Central memory CD8-positive, alpha-beta T cell (primary cell): Measurements from ENCODE around the gene PRM2.

Experiments used
- ATAC-seq: fragments of 150-1000 bp; cut with Tn5 transposase; replicated peaks from 2 replicates; pipeline ENCODE4 v1.10.0; 2022; ENCODE audit warnings: mild to moderate bottlenecking, moderate FRiP score, moderate number of reproducible peaks; ENCODE audit not compliant: poor library complexity, severe bottlenecking; ENCODE audit errors: extremely low read depth
- DNase-seq, 2 donors: peaks; one replicate each; pipeline ENCODE4 v3.0.0; 2021; ENCODE audit warnings: low spot score in 2 of 2
- H3K27ac Mint-ChIP-seq: one replicate; pipeline ENCODE4 v1.8.0; 2022; ENCODE audit warnings: low read depth, mild to moderate bottlenecking, moderate library complexity, mixed read lengths
- H3K27me3 Mint-ChIP-seq: one replicate; pipeline ENCODE4 v1.8.0; 2022; ENCODE audit warnings: mixed read lengths
- H3K36me3 Mint-ChIP-seq: one replicate; pipeline ENCODE4 v1.8.0; 2022; ENCODE audit warnings: mild to moderate bottlenecking, moderate library complexity, mixed read lengths; ENCODE audit not compliant: insufficient read depth
- H3K4me1 Mint-ChIP-seq: one replicate; pipeline ENCODE4 v1.8.0; 2022; ENCODE audit warnings: mixed read lengths
- H3K4me3 Mint-ChIP-seq: one replicate; pipeline ENCODE4 v1.8.0; 2022; ENCODE audit warnings: mild to moderate bottlenecking, moderate library complexity, mixed read lengths
- H3K9me3 Mint-ChIP-seq: one replicate; pipeline ENCODE4 v1.8.0; 2022; ENCODE audit warnings: mixed read lengths

The PRM2 gene

DNA sequence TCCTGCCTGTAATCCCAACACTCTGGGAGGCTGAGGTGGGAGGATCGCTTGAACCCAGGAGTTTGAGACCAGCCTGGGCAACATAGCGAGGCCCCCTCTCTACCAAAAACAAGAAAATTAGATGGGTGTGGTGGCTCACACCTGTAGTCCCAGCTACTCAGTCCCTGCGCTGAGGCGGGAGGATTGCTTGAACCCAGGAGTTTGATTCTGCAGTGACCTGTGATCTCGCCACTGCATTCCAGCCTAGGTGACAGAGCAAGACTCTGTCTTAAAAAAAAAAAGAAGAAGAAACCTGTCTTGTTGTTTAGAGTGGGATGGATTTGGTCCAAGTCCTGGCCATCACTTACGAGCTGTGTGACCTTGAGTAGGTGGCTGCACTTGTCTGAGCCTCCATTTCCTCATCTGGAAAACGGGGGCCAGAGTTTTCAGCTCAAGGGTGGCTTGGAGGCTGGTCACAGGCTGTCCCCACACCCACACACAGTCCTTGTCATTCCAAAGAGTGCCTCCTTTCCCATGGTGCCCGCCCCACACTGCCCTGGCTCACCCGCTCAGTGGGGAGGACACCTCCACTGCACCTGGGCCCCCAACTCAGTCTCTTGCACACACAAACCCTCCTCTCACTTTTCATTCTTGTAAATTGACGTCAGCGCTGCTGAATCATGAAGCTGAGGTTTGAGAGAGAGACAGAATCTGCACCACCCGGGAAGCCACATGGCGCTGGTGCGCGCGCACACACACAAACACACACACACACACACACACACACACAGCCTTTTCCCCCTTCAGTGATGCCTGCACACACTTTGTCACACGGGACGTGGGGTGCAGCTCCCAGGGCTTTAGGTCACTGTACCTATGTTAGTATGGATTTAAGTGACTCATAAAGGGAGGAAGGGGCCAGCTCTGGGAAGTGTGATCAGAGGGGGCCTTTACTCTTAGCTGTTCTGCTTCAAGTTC is 24.5 kb downstream of the PRM2 start:
- H3K9me3 Mint-ChIP-seq, result no peaks in the 10 kb centered on the region
- H3K4me3 Mint-ChIP-seq, result peak overlapping the region; percentile 80
- ATAC-seq, result peak; percentile 31
- peaks cover 38% of the 10 kb centered on the region for H3K4me1 Mint-ChIP-seq
- H3K36me3 Mint-ChIP-seq, result peaks cover 43% of the 10 kb centered on the region
- peak; percentile 58 to 69 for DNase-seq
- no peaks in the 10 kb centered on the region for H3K27me3 Mint-ChIP-seq
- peak overlapping the region; percentile 95 for H3K27ac Mint-ChIP-seq

DNA sequence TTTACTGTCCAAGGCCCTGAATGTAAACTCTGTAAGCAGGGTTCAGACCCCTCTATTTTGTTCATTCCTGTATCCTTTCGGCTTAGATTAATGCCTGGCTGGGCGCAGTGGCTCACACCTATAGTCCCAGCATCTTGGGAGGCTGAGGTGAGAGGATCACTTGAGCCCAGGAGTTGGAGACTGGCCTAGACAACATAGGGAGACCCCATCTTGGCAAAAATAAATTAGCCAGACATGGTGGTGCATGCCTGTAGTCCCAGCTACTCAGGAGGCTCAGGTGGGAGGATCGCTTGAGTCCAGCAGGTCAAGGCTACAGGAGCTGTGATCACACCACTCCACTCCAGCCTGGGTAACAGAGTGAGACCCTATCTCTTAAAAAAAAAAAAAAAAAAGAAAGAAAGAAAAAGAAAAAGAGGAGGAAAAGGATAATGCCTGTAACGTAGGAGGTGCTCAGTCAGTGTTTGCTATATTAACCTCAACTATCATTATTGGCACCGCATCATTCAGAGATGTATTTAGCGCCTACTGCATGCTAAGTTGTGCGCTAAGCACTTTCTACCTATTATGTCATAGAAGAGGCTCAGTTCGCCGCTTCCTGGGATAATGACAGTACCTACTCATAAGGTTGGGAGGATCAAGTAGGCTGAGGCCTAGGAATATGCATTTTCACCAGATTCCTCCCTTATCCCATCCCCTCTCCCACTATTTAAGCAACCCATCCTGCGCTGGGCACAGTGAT is 25.3 kb downstream of the PRM2 start:
- Mint-ChIP-seq H3K4me3 (no peak overlapping the region), H3K27ac (peak overlapping the region; percentile 76), H3K36me3 (peaks cover 36% of the 10 kb centered on the region), H3K9me3 (no peaks in the 10 kb centered on the region), H3K4me1 (peaks cover 38% of the 10 kb centered on the region), H3K27me3 (no peaks in the 10 kb centered on the region)
- no peak for ATAC-seq
- no peak for DNase-seq

DNA sequence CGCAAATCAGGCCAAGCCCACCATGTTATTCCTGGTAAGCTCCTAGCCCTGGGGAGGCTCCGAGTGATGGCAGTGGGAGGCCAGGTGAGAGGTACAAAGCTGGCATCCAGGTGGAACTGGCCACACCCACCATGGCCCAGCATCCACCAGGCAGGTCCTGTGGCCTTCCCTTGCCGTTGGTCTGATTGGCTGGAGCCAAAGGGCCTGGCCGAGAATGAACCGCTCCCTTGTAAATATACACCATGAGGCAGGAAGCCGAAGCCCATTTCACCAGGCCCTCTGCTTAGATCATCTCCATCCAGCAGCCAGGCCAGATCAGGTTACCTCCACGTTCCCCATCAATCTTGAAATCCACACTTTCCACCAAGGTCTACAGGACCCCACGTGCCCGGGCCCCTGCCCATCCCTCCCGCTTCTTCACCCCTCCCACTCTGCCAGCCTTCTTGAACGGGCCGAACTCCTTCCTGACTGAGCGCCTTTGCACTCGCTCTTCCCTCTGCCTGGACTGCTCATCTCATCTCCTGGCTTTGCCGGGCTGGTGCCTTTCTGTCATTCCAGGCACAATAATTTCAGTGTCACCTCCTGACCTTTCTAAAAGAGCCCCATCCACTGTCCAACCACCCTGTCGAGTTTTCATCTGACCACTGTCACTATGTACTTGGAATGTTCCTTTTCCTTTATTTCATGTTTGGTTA is 26.0 kb downstream of the PRM2 start:
- DNase-seq, result no peak
- peak overlapping the region; percentile 76 for H3K27ac Mint-ChIP-seq
- peaks cover 43% of the 10 kb centered on the region for H3K4me1 Mint-ChIP-seq

DNA sequence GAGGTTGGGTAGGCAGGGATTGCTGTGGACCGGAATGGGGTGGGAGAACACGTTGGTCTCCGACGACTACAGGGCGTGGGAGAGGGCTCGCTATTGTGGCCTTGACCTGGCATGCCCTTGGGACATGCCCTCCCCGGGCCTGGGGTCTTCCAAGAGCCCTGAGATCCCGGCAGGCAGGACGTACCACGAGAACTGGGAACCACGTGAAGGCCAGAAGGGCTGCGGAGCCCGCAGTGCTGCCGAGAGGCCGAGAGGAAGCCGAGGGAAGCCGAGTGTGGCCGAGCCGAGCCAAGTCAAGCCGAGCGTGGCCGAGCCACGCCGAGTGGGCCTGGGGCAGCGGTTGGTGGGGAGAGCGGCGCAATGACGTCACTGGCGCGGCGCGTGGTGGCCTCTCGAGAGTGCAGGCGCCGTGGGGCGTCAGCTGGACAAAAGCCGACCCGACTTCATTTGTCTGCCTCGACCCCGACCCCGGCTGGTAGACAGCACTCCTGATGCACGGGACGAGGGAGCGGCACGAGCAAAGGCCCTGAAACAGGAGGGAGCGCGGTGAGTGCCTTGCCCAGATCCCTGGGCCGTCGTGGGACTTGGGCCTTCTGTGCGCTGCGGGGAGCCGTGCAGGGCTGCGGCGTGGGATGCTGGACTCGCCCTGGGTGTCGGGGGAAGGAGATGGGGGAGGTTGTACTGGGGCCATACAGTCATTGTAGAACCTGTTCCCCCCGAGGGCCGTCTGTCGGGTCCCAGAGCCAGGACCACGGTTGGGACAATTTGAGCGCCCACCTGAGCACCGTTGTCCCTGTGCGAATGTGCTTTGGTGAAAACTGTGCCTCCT is 26.8 kb downstream of the PRM2 start:
- no peaks in the 10 kb centered on the region for H3K27me3 Mint-ChIP-seq
- peaks cover 26% of the 10 kb centered on the region for H3K36me3 Mint-ChIP-seq
- ATAC-seq, result no peak
- no peaks in the 10 kb centered on the region for H3K9me3 Mint-ChIP-seq
- no peak overlapping the region for H3K27ac Mint-ChIP-seq
- H3K4me1 Mint-ChIP-seq, result peaks cover 42% of the 10 kb centered on the region
- H3K4me3 Mint-ChIP-seq, result no peak overlapping the region
- no peak for DNase-seq

More for the DNA sequence above, 26.0 kb downstream of the PRM2 start:
- Mint-ChIP-seq H3K4me3 (no peak overlapping the region), H3K36me3 (peaks cover 33% of the 10 kb centered on the region), H3K27me3 (no peaks in the 10 kb centered on the region), H3K9me3 (no peaks in the 10 kb centered on the region)
- ATAC-seq, result no peak

DNA sequence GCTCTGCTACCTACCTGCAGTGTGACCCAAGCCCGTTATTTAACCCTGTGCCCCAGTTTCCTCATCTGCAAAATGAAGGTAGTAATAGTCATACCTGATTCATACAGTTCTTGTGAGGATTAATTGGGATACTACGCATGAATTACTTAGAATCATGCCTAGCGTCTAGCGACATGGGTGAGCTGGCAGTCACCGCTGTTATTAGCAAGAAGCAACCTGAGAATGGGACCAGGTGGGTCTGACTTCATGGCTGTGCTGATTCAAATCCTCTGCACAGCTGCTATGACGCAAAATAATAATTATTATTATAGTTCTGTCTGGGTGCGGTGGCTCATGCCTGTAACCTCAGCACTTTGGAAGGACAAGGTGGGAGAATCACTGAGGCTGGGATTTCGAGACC is 28.1 kb downstream of the PRM2 start:
- Mint-ChIP-seq H3K27me3 (no peaks in the 10 kb centered on the region), H3K27ac (no peak overlapping the region), H3K9me3 (no peaks in the 10 kb centered on the region), H3K4me3 (no peak overlapping the region), H3K4me1 (peaks cover 32% of the 10 kb centered on the region), H3K36me3 (peaks cover 18% of the 10 kb centered on the region)
- DNase-seq (no peak), ATAC-seq (no peak)

DNA sequence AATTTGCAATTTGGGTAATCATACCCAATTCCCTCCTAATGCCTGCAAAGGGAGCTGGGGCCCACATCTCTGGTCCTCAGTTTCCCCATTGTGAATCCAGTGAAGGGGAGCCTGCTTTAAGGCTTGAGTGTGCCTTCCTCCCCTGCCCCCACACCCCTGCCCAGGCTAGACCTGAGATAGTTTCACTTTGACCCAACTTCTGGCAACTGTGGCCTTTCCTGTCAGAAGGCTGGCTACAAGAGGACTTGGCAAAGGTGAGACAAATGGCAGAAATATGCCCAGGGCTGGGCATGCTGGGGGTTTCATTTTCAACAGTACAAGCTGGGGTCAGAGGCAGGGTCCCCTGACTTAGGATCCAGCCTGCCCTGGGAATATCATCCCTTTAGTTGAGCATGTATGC is 30.3 kb downstream of the PRM2 start:
- Mint-ChIP-seq H3K9me3 (no peaks in the 10 kb centered on the region), H3K4me3 (no peak overlapping the region), H3K27me3 (no peaks in the 10 kb centered on the region), H3K4me1 (peaks cover 15% of the 10 kb centered on the region), H3K27ac (no peak overlapping the region), H3K36me3 (peaks cover 7% of the 10 kb centered on the region)
- ATAC-seq (no peak), DNase-seq (no peak)

DNA sequence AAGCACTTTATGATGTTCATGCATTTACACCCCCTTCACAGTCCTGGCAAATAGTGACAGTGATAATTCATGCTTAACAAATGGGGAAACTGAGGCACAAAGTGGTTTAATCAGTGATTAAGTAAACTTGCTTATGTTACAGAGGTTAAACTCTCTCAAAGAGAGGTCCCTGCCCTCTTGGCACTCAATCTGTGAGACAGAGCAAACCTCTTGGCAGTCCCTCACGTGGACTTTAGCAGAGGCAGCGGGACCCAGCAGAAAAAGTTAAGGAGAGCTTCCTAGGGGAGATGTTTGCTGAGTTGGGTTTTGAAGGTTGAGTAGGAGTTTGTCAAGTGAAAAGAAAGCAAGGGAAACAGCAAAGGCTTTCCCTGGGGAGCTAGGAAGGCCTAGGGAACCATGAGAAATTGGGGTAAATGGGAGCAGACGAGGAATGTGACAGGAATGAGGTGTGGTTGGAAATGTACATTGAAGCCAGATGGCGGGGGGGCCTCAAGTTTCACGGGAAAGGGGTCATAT is 31.0 kb downstream of the PRM2 start:
- no peak for ATAC-seq
- no peak overlapping the region for H3K4me3 Mint-ChIP-seq
- no peaks in the 10 kb centered on the region for H3K27me3 Mint-ChIP-seq
- H3K4me1 Mint-ChIP-seq, result peaks cover 10% of the 10 kb centered on the region
- H3K27ac Mint-ChIP-seq, result no peak overlapping the region
- no peaks in the 10 kb centered on the region for H3K9me3 Mint-ChIP-seq
- peaks cover 7% of the 10 kb centered on the region for H3K36me3 Mint-ChIP-seq
- DNase-seq, result no peak

DNA sequence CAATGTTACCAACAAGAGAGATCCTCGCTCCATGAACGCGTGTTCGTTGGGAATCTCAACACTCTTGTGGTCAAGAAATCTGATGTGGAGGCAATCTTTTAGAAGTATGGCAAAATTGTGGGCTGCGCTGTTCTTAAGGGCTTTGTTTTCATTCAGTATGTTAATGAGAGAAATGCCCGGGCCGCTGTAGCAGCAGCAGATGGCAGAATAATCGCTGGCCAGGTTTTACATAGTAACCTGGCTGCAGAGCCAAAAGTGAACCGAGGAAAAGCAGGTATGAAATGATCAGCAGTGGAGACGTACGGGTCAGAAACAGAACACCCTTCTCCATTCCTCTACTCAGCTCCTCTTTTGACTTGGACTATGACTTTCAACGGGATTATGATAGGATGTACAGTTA is 33.6 kb downstream of the PRM2 start:
- DNase-seq (no peak), ATAC-seq (no peak)
- no peaks in the 10 kb centered on the region for H3K27me3 Mint-ChIP-seq
- peaks cover 9% of the 10 kb centered on the region for H3K4me1 Mint-ChIP-seq
- no peak overlapping the region for H3K4me3 Mint-ChIP-seq
- no peaks in the 10 kb centered on the region for H3K9me3 Mint-ChIP-seq
- peaks cover 4% of the 10 kb centered on the region for H3K36me3 Mint-ChIP-seq
- H3K27ac Mint-ChIP-seq, result no peak overlapping the region

DNA sequence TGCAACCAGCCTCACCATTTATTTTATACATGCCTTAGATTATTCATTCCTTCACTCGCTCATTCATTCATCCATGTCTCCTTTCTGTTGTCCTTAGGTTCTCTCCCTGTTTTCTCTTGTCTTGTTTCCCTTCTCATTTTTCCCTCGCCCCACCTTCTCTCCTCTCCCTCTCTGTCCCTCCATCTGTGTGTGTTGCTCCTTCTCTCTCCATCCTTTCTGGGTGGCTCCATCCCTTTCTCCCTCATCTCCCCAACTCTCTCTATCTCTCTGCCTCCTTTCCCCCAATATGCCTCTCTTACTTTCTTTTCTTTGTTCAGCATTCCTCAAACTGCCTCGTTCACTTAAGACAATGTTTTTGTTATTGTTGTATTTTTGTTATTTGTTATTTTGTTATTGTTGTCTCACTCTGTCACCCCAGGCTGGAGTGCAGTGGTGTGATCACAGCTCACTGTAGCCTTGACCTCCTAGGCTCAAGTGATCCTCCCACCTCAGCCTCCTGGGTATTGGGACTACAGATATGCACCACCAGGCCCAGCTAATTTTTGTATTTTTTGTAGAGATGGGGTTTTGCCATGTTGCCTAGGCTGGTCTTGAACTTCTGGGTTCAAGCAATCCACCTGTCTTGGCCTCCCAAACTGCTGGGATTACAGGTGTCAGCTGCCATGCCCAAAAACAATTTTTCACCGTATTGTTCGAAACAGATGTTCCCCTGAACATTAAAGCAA is 34.6 kb downstream of the PRM2 start:
- peaks cover 2% of the 10 kb centered on the region for H3K36me3 Mint-ChIP-seq
- H3K9me3 Mint-ChIP-seq, result no peaks in the 10 kb centered on the region
- DNase-seq (no peak), ATAC-seq (no peak)
- H3K27me3 Mint-ChIP-seq, result no peaks in the 10 kb centered on the region
- peaks cover 9% of the 10 kb centered on the region for H3K4me1 Mint-ChIP-seq
- H3K27ac Mint-ChIP-seq, result no peak overlapping the region
- H3K4me3 Mint-ChIP-seq, result no peak overlapping the region

DNA sequence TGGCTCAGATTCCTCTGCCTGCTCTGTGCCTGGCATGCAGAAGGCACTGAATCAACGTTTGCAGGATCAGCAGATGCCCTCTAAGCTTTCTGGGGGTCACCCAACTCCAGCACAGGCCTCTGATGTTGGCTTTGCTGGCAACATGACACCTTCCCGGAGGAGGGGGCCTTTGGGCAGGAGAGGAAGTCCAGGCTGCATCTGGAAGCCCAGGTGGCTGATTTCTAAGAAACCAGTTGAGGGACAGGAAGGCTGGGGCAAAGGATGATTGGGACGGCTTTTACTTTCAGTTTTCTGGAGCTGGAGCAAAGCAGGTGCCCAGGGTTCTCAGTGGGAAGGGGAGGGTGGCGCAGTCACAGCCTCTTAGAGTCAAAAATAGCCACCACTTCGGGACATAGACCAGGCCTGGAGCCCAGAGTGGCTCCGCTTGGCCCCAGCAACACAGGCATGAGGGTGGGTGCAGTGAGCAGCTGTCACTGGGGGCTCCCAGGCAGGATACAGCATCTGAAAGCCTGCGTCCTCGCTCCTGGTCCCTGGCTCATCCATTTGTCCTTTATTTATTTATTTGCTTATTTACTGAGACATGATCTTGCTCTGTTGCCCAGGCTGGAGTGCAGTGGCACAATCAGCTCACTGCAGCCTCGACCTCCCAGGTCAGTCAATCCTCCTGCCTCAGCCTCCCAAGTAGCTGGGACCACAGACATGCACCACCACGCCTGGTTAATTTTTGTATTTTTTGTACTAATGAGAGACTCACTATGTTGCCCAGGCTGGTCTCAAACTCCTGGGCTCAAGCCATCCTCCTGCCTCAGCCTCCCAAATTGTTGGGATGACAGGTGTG is 35.4 kb downstream of the PRM2 start:
- no peaks in the 10 kb centered on the region for H3K27me3 Mint-ChIP-seq
- H3K9me3 Mint-ChIP-seq, result no peaks in the 10 kb centered on the region
- peaks cover 9% of the 10 kb centered on the region for H3K4me1 Mint-ChIP-seq
- H3K36me3 Mint-ChIP-seq, result peaks cover 2% of the 10 kb centered on the region
- ATAC-seq, result no peak
- no peak for DNase-seq
- no peak overlapping the region for H3K27ac Mint-ChIP-seq
- no peak overlapping the region for H3K4me3 Mint-ChIP-seq
